Ovary (tissue), 3 donors: ENCODE results near the gene KRT7.

Source experiments
- EP300 ChIP-seq: sonication (generic); formaldehyde crosslinking; IDR thresholded peaks from one replicate; pipeline ENCODE4 v1.6.1; 2017; ENCODE audit warnings: antibody characterized with exemption
- POLR2A ChIP-seq: fragments of 450-650 bp; IDR thresholded peaks from one replicate; pipeline ENCODE4 v1.6.1; 2017; ENCODE audit warnings: antibody characterized with exemption, mild to moderate bottlenecking, moderate library complexity
- TF ChIP-seq, protein P1 (sequence below), 3 donors: fragments of 450-650 bp in 2 of 3; fragments of 200-600 bp in 1 of 3; IDR thresholded peaks; one replicate each; pipeline versions ENCODE4 v1.5.1 to v1.8.0; 2016 to 2022; ENCODE audit warnings: antibody characterized with exemption in 3 of 3, mild to moderate bottlenecking in 1 of 3
- donor health status: DM: no; HTN: no; CAD: no.

DNA sequence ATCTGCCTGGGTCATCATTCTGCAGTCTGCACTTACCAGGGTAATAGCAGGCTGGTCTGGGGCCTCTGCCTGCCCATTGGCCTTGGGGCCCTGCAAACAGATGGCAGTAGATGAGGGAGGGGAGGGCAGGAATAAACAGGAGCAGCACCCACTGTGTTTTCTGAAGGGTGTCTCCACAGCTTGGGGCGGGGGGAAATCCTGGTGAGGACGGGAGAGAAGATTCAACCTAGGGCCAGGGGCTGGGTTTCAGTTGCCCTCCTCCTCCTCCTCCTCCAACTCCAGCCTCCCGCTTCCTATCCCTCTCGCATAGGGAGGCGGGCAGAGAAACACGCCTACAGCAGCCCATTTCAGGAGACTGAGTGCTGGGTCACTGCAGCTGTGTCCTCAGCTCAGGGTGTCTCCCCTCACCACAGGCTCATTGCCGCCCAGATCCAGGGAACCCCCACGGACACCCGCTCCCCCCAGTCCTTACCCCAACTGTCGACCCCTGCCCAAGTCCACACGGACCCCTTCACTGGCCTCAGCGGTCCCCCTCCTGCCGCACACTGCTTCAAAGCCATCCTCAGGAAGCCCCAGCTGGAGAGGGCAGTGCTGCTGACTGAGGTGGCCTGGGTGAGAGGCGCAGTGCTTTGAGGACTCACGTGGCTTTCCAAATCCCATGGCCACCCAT is 32.1 kb upstream of the KRT7 start:
- TF ChIP-seq, protein P1, sequence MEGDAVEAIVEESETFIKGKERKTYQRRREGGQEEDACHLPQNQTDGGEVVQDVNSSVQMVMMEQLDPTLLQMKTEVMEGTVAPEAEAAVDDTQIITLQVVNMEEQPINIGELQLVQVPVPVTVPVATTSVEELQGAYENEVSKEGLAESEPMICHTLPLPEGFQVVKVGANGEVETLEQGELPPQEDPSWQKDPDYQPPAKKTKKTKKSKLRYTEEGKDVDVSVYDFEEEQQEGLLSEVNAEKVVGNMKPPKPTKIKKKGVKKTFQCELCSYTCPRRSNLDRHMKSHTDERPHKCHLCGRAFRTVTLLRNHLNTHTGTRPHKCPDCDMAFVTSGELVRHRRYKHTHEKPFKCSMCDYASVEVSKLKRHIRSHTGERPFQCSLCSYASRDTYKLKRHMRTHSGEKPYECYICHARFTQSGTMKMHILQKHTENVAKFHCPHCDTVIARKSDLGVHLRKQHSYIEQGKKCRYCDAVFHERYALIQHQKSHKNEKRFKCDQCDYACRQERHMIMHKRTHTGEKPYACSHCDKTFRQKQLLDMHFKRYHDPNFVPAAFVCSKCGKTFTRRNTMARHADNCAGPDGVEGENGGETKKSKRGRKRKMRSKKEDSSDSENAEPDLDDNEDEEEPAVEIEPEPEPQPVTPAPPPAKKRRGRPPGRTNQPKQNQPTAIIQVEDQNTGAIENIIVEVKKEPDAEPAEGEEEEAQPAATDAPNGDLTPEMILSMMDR (IDR thresholded peaks at IDR 0.05) = no peak
- TF ChIP-seq POLR2A (no peak), EP300 (no peak)
